ENCODE results near the gene FFAR3. TPM values are rescaled to one million over a fixed set of nuclear protein-coding genes. Genes with fewer than 3 reads are reported as not detected.
A peak's percentile ranks its signal among the peaks of the same experiment; 100 is the strongest.

Gene FFAR3
- total and polyA plus RNA-seq, 2 of the 8 experiments (the other 6 are each of a cell fraction or from before 2014, with no cell fraction given), result not detected

DNA sequence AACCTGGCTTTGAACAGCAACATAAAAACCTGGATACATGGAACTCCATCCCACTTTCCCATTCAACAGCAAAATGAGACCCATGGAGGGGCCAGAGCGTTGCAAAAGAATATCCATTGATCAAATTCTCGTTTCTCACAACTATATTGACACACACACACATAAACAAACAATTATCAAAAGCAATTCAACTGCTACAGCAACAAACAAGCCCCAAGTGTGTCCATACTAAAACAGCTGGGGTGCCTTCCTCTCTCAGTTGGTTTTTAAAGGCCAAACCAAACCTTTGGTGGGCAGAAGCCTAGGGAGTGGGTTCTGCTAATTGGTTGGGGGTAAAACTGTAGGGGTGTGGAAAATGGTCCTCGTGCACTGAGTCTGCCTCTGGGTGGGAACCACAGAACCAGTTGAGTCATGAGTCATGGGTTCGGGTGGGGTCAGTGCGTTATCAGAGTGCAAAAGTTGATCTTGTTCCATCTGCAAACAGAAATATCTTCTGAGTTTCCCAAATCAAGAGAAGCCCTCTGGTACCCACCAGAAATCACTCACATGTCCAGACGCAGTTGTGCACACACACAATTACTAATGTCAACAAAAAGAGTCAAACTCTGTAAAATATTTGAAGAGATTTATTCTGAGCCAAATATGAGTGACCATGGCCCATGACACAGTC is 31.1 kb downstream of the FFAR3 start:
- H3K4ac ChIP-seq (replicated peaks; ENCODE audit: insufficient read length, low read depth, low read length), result no peak overlapping the region
- no peak overlapping the region for H2BK120ac ChIP-seq (replicated peaks; ENCODE audit: low read depth, low read length)
- no peak overlapping the region for H4K5ac ChIP-seq (ENCODE audit: insufficient read length, low read depth, low read length)
- POLR2A ChIA-PET (ENCODE audit: partially characterized antibody), result interaction anchor here (0.5 kb wide), 1 partner anchor 287 kb away, joined by 3 read pairs; no protein-coding TSS in a partner anchor
- no peak overlapping the region for H3K23ac ChIP-seq (ENCODE audit: insufficient read length)
- H3K18ac ChIP-seq (ENCODE audit: extremely low read depth, low read length), result no peak overlapping the region
- no peak overlapping the region for H2BK12ac ChIP-seq (ENCODE audit: low read depth, low read length)
- H3K9ac ChIP-seq (replicated peaks in 1 of 4; ENCODE audit: extremely low read depth in 1 of 4, low read depth in 3 of 4, low read length in 3 of 4), result no peak overlapping the region
- WGBS, 2 experiments (ENCODE audit: extremely low coverage in 1 of 2, insufficient coverage in 1 of 2, insufficient read length in 1 of 2, insufficient replicate concordance in 2 of 2, low coverage in 1 of 2, low lambda C conversion rate in 2 of 2, missing lambda C conversion rate in 1 of 2), result 74% methylated on average over 6 of the region's 6 CpGs; no CpG with 5 or more reads in 1 of the 2 experiments
- no peak overlapping the region for H2BK20ac ChIP-seq (ENCODE audit: low read length)
- H3K4me1 ChIP-seq (replicated peaks in 1 of 4; ENCODE audit: control insufficient read depth in 3 of 4, insufficient read depth in 4 of 4, low read length in 3 of 4), result no peaks in the 10 kb centered on the region
- H4K8ac ChIP-seq (ENCODE audit: extremely low read depth, insufficient read depth, low read length), result no peak overlapping the region
- H4K91ac ChIP-seq (replicated peaks; ENCODE audit: insufficient read length, low read length), result no peak overlapping the region
- H3K14ac ChIP-seq (ENCODE audit: insufficient read length), result no peak overlapping the region
- H3K27me3 ChIP-seq (replicated peaks in 1 of 4; ENCODE audit: control insufficient read depth in 3 of 4, extremely low read depth in 1 of 4, insufficient read depth in 3 of 4, low read length in 3 of 4), result 0 out of 7 replicates have a peak, but pooled peaks cover 0 to 2% (median 0%) of the 10 kb centered on the region in 4 experiments
- no peaks in the 10 kb centered on the region for H3K36me3 ChIP-seq (ENCODE audit: control insufficient read depth in 2 of 4, insufficient read depth in 4 of 4, low read length in 3 of 4)
- H4K20me1 ChIP-seq (replicated peaks in 1 of 2; ENCODE audit: control insufficient read depth in 1 of 2, insufficient read depth in 2 of 2, low read length in 2 of 2), result no peaks in the 10 kb centered on the region
- no peak overlapping the region for H2BK15ac ChIP-seq (ENCODE audit: low read length)
- no peak overlapping the region for H3K4me3 ChIP-seq (ENCODE audit: extremely low read depth in 1 of 4, insufficient read depth in 2 of 4, low read depth in 3 of 4, low read length in 4 of 4)
- DNase-seq (ENCODE audit: low read depth in 1 of 2, low spot score in 2 of 2) (peak in 1 of 2 experiments; percentile 1), FAIRE-seq (no peak)
- no peak overlapping the region for H2AFZ ChIP-seq (ENCODE audit: low read length)
- no peak overlapping the region for H2AK5ac ChIP-seq (ENCODE audit: low read depth, low read length)
- CTCF ChIA-PET (ENCODE audit: partially characterized antibody), result no interaction called here
- peaks cover 24 to 33% of the 10 kb centered on the region in 2 experiments for H3K9me3 ChIP-seq (ENCODE audit: insufficient read depth in 2 of 2, low read depth in 1 of 2, low read length in 1 of 2)
- no peak overlapping the region for H3K4me2 ChIP-seq (ENCODE audit: insufficient read depth in 1 of 2, low read depth in 2 of 2, low read length in 2 of 2)
- no peak overlapping the region for H2BK5ac ChIP-seq (ENCODE audit: low read depth, low read length)
- H3K23me2 ChIP-seq (ENCODE audit: low read depth, low read length), result peaks cover 7% of the 10 kb centered on the region; the same call in 1 of the 2 replicates
- no peak overlapping the region for H3K56ac ChIP-seq (replicated peaks; ENCODE audit: insufficient read length, low read depth, low read length)
- H3K79me2 ChIP-seq (ENCODE audit: control insufficient read depth in 1 of 2, insufficient read depth in 2 of 2, low read length in 2 of 2), result no peaks in the 10 kb centered on the region
- H3K79me1 ChIP-seq (ENCODE audit: low read depth, low read length), result no peaks in the 10 kb centered on the region
- H3K27ac ChIP-seq (ENCODE audit: low read depth, low read length), result no peak overlapping the region
- no peak for TF ChIP-seq EGR1 (IDR thresholded peaks at IDR 0.05; ENCODE audit: borderline replicate concordance, low read depth, low read length)
- TF ChIP-seq JUND (IDR thresholded peaks at IDR 0.05; ENCODE audit: low read length), result no peak
- no peak for TF ChIP-seq RFX5 (IDR thresholded peaks at IDR 0.05; ENCODE audit: borderline replicate concordance, low read depth, low read length)
- TF ChIP-seq BACH1 (IDR thresholded peaks at IDR 0.05; ENCODE audit: low read length), result no peak
- TF ChIP-seq, protein P1, sequence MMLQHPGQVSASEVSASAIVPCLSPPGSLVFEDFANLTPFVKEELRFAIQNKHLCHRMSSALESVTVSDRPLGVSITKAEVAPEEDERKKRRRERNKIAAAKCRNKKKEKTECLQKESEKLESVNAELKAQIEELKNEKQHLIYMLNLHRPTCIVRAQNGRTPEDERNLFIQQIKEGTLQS (IDR thresholded peaks at IDR 0.05; ENCODE audit: insufficient read depth, low read depth, low read length), result no peak
- TF ChIP-seq, protein P2, sequence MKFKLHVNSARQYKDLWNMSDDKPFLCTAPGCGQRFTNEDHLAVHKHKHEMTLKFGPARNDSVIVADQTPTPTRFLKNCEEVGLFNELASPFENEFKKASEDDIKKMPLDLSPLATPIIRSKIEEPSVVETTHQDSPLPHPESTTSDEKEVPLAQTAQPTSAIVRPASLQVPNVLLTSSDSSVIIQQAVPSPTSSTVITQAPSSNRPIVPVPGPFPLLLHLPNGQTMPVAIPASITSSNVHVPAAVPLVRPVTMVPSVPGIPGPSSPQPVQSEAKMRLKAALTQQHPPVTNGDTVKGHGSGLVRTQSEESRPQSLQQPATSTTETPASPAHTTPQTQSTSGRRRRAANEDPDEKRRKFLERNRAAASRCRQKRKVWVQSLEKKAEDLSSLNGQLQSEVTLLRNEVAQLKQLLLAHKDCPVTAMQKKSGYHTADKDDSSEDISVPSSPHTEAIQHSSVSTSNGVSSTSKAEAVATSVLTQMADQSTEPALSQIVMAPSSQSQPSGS (IDR thresholded peaks at IDR 0.05; ENCODE audit: low read length), result no peak
- TF ChIP-seq KDM5A (IDR thresholded peaks at IDR 0.05; ENCODE audit: low read length), result no peak
- no peak for TF ChIP-seq CEBPB (IDR thresholded peaks at IDR 0.05; ENCODE audit: low read depth, low read length)
- TF ChIP-seq TCF12 (IDR thresholded peaks at IDR 0.05; ENCODE audit: low read depth, low read length), result no peak
- TF ChIP-seq CTBP2 (IDR thresholded peaks at IDR 0.05; ENCODE audit: borderline replicate concordance, insufficient read depth, insufficient read length, low read length), result no peak
- TF ChIP-seq CHD2 (IDR thresholded peaks at IDR 0.05; ENCODE audit: low read length), result no peak

Data from H1 (cell line).